Hepatocyte (in vitro differentiated cells): ENCODE data around the gene DET1. TPM values are rescaled to one million over a fixed set of nuclear protein-coding genes. Genes with fewer than 3 reads are reported as not detected.

Experiments used
- DNase-seq: peaks from one replicate; pipeline ENCODE4 v3.0.0-alpha.2; 2016; ENCODE audit warnings: low spot score
- H2AFZ ChIP-seq: fragments of 200-600 bp; sonication (generic); 2 replicates; pipeline ENCODE4 v1.6.0; 2016; ENCODE audit warnings: antibody characterized with exemption, mild to moderate bottlenecking
- H3K27ac ChIP-seq: fragments of 200-600 bp; sonication (generic); 2 replicates; pipeline ENCODE4 v1.5.1; 2016; ENCODE audit warnings: mild to moderate bottlenecking
- H3K27me3 ChIP-seq: fragments of 200-600 bp; sonication (generic); 2 replicates; pipeline ENCODE4 v1.6.1; 2016
- H3K36me3 ChIP-seq: fragments of 200-600 bp; sonication (generic); replicated peaks from 2 replicates; pipeline ENCODE4 v1.5.1; 2016; ENCODE audit warnings: low read depth; ENCODE audit not compliant: insufficient read depth
- H3K4me1 ChIP-seq: fragments of 200-600 bp; sonication (generic); 2 replicates; pipeline ENCODE4 v1.5.1; 2016; ENCODE audit warnings: mild to moderate bottlenecking, moderate library complexity; ENCODE audit not compliant: insufficient read depth
- H3K4me2 ChIP-seq: fragments of 200-600 bp; sonication (generic); 2 replicates; pipeline ENCODE4 v1.6.0; 2016
- H3K4me3 ChIP-seq: fragments of 200-600 bp; sonication (generic); 2 replicates; pipeline ENCODE4 v1.5.1; 2016; ENCODE audit warnings: mild to moderate bottlenecking
- H3K79me2 ChIP-seq: fragments of 200-600 bp; sonication (generic); 2 replicates; pipeline ENCODE4 v1.6.0; 2017; ENCODE audit warnings: mild to moderate bottlenecking
- H3K9me2 ChIP-seq: fragments of 200-600 bp; sonication (generic); replicated peaks from 2 replicates; pipeline ENCODE4 v1.6.0; 2017; ENCODE audit warnings: mild to moderate bottlenecking; ENCODE audit not compliant: insufficient read depth
- H3K9me3 ChIP-seq: fragments of 200-600 bp; sonication (generic); 2 replicates; pipeline ENCODE4 v1.5.1; 2016; ENCODE audit warnings: low read depth, mild to moderate bottlenecking
- H4K20me1 ChIP-seq: fragments of 200-600 bp; sonication (generic); 2 replicates; pipeline ENCODE4 v1.6.0; 2016; ENCODE audit warnings: mild to moderate bottlenecking; ENCODE audit not compliant: insufficient read depth, poor library complexity, severe bottlenecking
- EZH2 ChIP-seq: fragments of 200-600 bp; sonication (generic); IDR thresholded peaks from 2 replicates; pipeline ENCODE4 v1.6.1; 2016; ENCODE audit warnings: antibody characterized with exemption, mild to moderate bottlenecking, borderline replicate concordance
- EZH2phosphoT487 ChIP-seq: fragments of 200-600 bp; sonication (generic); IDR thresholded peaks from one replicate; pipeline ENCODE4 v1.6.1; 2018; ENCODE audit warnings: antibody characterized with exemption, mild to moderate bottlenecking, low read depth, moderate library complexity; ENCODE audit not compliant: unreplicated experiment, severe bottlenecking
- WGBS: methylation state at CpG from one replicate; pipeline ENCODE4 v1.1.6; 2016; ENCODE audit warnings: low lambda C conversion rate; ENCODE audit errors: missing lambda C conversion rate; 5-methylcytosine and 5-hydroxymethylcytosine counted together
- polyA plus RNA-seq: library from polyadenylated mRNA; unstranded; fragments of >200 nt; fragmentation: Nextera tagmentation; extraction: Ambion mirVana; gene quantifications from 2 replicates; pipeline ENCODE4 v1.2.1, GENCODE V29; 2016
- total RNA-seq: library from RNA; depleted of rRNA; stranded (reverse); fragments of >200 nt; gene quantifications from 2 replicates; pipeline ENCODE4 v1.2.3, GENCODE V29; 2014
- TF ChIP-seq, protein P1 (sequence below): fragments of 200-600 bp; sonication (generic); IDR thresholded peaks from 2 replicates; pipeline ENCODE4 v1.5.1; 2016; ENCODE audit warnings: antibody characterized with exemption, mild to moderate bottlenecking; ENCODE audit not compliant: poor library complexity

DET1 gene
- total and polyA plus RNA-seq, 2 experiments from 2014 or later, result 4.0 to 7.2 TPM

- Histone ChIP-seq H3K36me3 (no peaks in the 10 kb centered on the region), H4K20me1 (no peaks in the 10 kb centered on the region), H2AFZ (no peak overlapping the region), H3K27me3 (no peaks in the 10 kb centered on the region), H3K9me3 (no peaks in the 10 kb centered on the region), H3K4me1 (peaks cover 5% of the 10 kb centered on the region), H3K9me2 (no peaks in the 10 kb centered on the region), H3K4me3 (no peak overlapping the region), H3K27ac (peak overlapping the region; percentile 57), H3K4me2 (peak overlapping the region; percentile 3), H3K79me2 (no peaks in the 10 kb centered on the region)
- TF ChIP-seq, protein P1, sequence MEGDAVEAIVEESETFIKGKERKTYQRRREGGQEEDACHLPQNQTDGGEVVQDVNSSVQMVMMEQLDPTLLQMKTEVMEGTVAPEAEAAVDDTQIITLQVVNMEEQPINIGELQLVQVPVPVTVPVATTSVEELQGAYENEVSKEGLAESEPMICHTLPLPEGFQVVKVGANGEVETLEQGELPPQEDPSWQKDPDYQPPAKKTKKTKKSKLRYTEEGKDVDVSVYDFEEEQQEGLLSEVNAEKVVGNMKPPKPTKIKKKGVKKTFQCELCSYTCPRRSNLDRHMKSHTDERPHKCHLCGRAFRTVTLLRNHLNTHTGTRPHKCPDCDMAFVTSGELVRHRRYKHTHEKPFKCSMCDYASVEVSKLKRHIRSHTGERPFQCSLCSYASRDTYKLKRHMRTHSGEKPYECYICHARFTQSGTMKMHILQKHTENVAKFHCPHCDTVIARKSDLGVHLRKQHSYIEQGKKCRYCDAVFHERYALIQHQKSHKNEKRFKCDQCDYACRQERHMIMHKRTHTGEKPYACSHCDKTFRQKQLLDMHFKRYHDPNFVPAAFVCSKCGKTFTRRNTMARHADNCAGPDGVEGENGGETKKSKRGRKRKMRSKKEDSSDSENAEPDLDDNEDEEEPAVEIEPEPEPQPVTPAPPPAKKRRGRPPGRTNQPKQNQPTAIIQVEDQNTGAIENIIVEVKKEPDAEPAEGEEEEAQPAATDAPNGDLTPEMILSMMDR, result no peak
- no peak for TF ChIP-seq EZH2
- TF ChIP-seq EZH2phosphoT487, result no peak
- WGBS, result 61% methylated on average over 5 of the region's 5 CpGs
- DNase-seq, result peak; percentile 39
These were observed 33.3 kb downstream of the DET1 start for GRCh38 chr15:88513195-88513594.

- Histone ChIP-seq H3K4me2 (peak overlapping the region; percentile 3), H3K4me3 (no peak overlapping the region), H3K27ac (peak overlapping the region; percentile 57), H3K4me1 (peaks cover 5% of the 10 kb centered on the region), H3K79me2 (no peaks in the 10 kb centered on the region), H4K20me1 (no peaks in the 10 kb centered on the region), H3K9me2 (no peaks in the 10 kb centered on the region), H3K36me3 (no peaks in the 10 kb centered on the region), H3K9me3 (no peaks in the 10 kb centered on the region), H3K27me3 (no peaks in the 10 kb centered on the region), H2AFZ (no peak overlapping the region)
- no peak for DNase-seq
- TF ChIP-seq EZH2, result no peak
- TF ChIP-seq, protein P1, result no peak
- no peak for TF ChIP-seq EZH2phosphoT487
- WGBS, result 58% methylated on average over 5 of the region's 5 CpGs
These were observed 33.9 kb downstream of the DET1 start for GRCh38 chr15:88512601-88513000.

DNA sequence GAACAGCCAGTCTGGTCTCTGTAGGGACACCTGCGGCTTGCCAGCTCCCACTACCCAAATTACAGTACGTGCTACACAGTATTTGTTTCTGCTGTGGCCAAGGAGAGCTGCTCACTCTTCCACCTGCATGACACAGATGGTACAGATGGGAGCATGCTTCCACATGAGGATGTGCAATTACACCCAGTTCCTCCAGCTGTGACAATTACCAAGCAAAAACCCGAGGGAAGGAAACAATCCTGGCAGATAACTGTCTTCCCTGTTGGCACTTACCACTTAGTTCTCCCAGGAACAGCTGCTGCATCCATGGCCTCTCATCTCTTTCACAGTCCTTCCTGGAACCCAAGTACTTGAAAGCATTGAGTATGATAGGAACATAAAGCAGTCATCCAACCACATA is 34.4 kb downstream of the DET1 start:
- peaks cover 5% of the 10 kb centered on the region for H3K4me1 ChIP-seq
- no peaks in the 10 kb centered on the region for H4K20me1 ChIP-seq
- H3K27me3 ChIP-seq, result no peaks in the 10 kb centered on the region
- H3K36me3 ChIP-seq, result no peaks in the 10 kb centered on the region
- WGBS, result 79% methylated on average over 3 of the region's 3 CpGs
- H3K4me2 ChIP-seq, result no peak overlapping the region
- no peaks in the 10 kb centered on the region for H3K9me2 ChIP-seq
- H3K79me2 ChIP-seq, result no peaks in the 10 kb centered on the region
- TF ChIP-seq EZH2phosphoT487, result no peak
- TF ChIP-seq, protein P1, result no peak
- no peak for TF ChIP-seq EZH2
- no peaks in the 10 kb centered on the region for H3K9me3 ChIP-seq
- no peak overlapping the region for H3K4me3 ChIP-seq
- no peak overlapping the region for H2AFZ ChIP-seq
- DNase-seq, result no peak
- H3K27ac ChIP-seq, result peak overlapping the region; percentile 57

- H3K79me2 ChIP-seq, result no peaks in the 10 kb centered on the region
- no peaks in the 10 kb centered on the region for H3K27me3 ChIP-seq
- H3K36me3 ChIP-seq, result no peaks in the 10 kb centered on the region
- DNase-seq, result no peak
- TF ChIP-seq EZH2 (no peak), EZH2phosphoT487 (no peak)
- TF ChIP-seq, protein P1, result no peak
- H2AFZ ChIP-seq, result no peak overlapping the region
- 100% methylated on average over 2 of the region's 2 CpGs for WGBS
- no peaks in the 10 kb centered on the region for H3K9me3 ChIP-seq
- H3K4me2 ChIP-seq, result no peak overlapping the region
- H3K27ac ChIP-seq, result no peak overlapping the region
- H3K4me1 ChIP-seq, result peaks cover 5% of the 10 kb centered on the region
- no peaks in the 10 kb centered on the region for H3K9me2 ChIP-seq
- H3K4me3 ChIP-seq, result no peak overlapping the region
- H4K20me1 ChIP-seq, result no peaks in the 10 kb centered on the region
These were observed 35.3 kb downstream of the DET1 start for GRCh38 chr15:88511161-88511560.
